ENCODE data around the gene MAPKAP1.

The MAPKAP1 gene

DNA sequence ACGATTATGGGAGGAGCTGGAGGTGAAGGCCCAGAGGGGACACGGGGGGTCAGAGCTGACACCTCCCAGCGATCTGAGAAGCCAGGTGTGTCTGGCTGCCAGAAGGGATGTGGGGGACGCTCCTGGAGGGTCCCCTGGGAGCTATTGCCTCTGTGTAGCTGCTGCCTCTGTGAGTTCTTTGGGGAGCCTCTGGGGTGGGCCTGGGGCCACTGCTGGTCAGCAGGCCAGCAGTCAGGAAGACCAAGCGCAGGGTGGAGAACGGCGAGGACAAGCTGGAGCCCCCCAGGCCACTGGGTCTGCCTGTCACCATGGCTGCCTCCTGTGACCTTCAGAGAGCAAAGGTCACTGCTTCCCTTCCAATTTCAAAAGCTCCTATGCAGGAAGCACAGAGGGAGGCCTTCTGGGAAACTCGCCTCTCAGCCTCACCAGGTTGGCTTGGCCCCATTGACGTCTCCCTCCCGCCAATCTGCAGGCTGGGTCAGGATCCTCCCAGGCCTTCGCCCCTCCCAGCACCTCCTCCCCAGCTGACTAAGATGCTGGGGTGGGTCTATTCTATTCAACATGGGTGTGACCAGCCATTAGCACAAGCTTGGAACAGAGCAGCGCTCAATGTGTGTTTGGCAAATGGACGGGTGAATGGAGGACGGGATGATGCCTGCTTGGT, 319.0 kb downstream of the MAPKAP1 start:
- no peaks in the 10 kb centered on the region for H3K79me2 ChIP-seq (ENCODE audit: insufficient read depth, low read length)
- H2AFZ ChIP-seq (ENCODE audit: low read depth, low read length, severe bottlenecking): no peak overlapping the region
- H4K20me1 ChIP-seq (ENCODE audit: low read depth, low read length): no peaks in the 10 kb centered on the region
- no peaks in the 10 kb centered on the region for H3K36me3 ChIP-seq (ENCODE audit: low read length)
- no peak overlapping the region for H3K4me3 ChIP-seq (ENCODE audit: insufficient read depth, low read length, poor library complexity, severe bottlenecking)
- no peaks in the 10 kb centered on the region for H3F3A ChIP-seq (ENCODE audit: insufficient read depth)
- H3K9me3 ChIP-seq (ENCODE audit: insufficient read depth, low read length): no peaks in the 10 kb centered on the region
- H3K9ac ChIP-seq (ENCODE audit: low read length): no peak overlapping the region
- H3K27me3 ChIP-seq (ENCODE audit: low read length): no peaks in the 10 kb centered on the region
- TF ChIP-seq, protein P1, sequence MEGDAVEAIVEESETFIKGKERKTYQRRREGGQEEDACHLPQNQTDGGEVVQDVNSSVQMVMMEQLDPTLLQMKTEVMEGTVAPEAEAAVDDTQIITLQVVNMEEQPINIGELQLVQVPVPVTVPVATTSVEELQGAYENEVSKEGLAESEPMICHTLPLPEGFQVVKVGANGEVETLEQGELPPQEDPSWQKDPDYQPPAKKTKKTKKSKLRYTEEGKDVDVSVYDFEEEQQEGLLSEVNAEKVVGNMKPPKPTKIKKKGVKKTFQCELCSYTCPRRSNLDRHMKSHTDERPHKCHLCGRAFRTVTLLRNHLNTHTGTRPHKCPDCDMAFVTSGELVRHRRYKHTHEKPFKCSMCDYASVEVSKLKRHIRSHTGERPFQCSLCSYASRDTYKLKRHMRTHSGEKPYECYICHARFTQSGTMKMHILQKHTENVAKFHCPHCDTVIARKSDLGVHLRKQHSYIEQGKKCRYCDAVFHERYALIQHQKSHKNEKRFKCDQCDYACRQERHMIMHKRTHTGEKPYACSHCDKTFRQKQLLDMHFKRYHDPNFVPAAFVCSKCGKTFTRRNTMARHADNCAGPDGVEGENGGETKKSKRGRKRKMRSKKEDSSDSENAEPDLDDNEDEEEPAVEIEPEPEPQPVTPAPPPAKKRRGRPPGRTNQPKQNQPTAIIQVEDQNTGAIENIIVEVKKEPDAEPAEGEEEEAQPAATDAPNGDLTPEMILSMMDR (IDR thresholded peaks at IDR 0.05; ENCODE audit: insufficient read depth, low read length, poor library complexity, severe bottlenecking): no peak
- no peak for TF ChIP-seq EZH2phosphoT487 (conservative IDR thresholded peaks at IDR 0.05; ENCODE audit: low read length)
- H3K4me2 ChIP-seq (ENCODE audit: low read depth, low read length, poor library complexity, severe bottlenecking): no peak overlapping the region
- H3K9me2 ChIP-seq (replicated peaks; ENCODE audit: insufficient read depth, low read length): no peaks in the 10 kb centered on the region
- no peak overlapping the region for H3K27ac ChIP-seq (ENCODE audit: low read depth, low read length)
